HUES64 (cell line): Measurements from ENCODE around the gene DCLK1.

Experiments
- H3K27ac ChIP-seq: 2 replicates; pipeline ENCODE4 v1.7.0; 2013; ENCODE audit warnings: low read depth, low read length, inconsistent platforms
- H3K27me3 ChIP-seq: 2 replicates; pipeline ENCODE4 v1.6.1; 2013; ENCODE audit warnings: mild to moderate bottlenecking, low read length; ENCODE audit not compliant: insufficient read depth
- H3K36me3 ChIP-seq: 2 replicates; pipeline ENCODE4 v1.6.1; 2013; ENCODE audit warnings: mild to moderate bottlenecking, low read length; ENCODE audit not compliant: insufficient read depth
- H3K4me1 ChIP-seq: 2 replicates; pipeline ENCODE4 v1.6.1; 2013; ENCODE audit warnings: mild to moderate bottlenecking, low read length, moderate library complexity; ENCODE audit not compliant: insufficient read depth
- H3K4me3 ChIP-seq: 2 replicates; pipeline ENCODE4 v1.5.1; 2013; ENCODE audit warnings: mild to moderate bottlenecking, low read length, moderate library complexity
- H3K9ac ChIP-seq: 2 replicates; pipeline ENCODE4 v1.6.1; 2013; ENCODE audit warnings: mild to moderate bottlenecking, low read depth, low read length
- H3K9me3 ChIP-seq: 2 replicates; pipeline ENCODE4 v1.6.1; 2013; ENCODE audit warnings: low read depth, low read length; ENCODE audit not compliant: insufficient read depth
- WGBS: fragments of 150-250, 120-280 bp; methylation state at CpG from one replicate; pipeline ENCODE4 v1.1.7; 2013; ENCODE audit warnings: missing lambda C conversion rate; 5-methylcytosine and 5-hydroxymethylcytosine counted together

Gene DCLK1

GRCh38 chr13:35881360-35881759, 249.8 kb downstream of the DCLK1 start:
- Histone ChIP-seq H3K4me1 (peaks cover 12% of the 10 kb centered on the region; the same call in 1 of the 2 replicates), H3K27ac (no peak overlapping the region), H3K9me3 (no peaks in the 10 kb centered on the region), H3K9ac (no peak overlapping the region), H3K27me3 (no peaks in the 10 kb centered on the region), H3K4me3 (no peak overlapping the region), H3K36me3 (no peaks in the 10 kb centered on the region)
- WGBS, result 94% methylated on average over 1 of the region's 1 CpG

GRCh38 chr13:35879111-35879510, 252.1 kb downstream of the DCLK1 start:
- Histone ChIP-seq H3K36me3 (no peaks in the 10 kb centered on the region), H3K4me3 (no peak overlapping the region), H3K4me1 (peaks cover under 1% of the 10 kb centered on the region; the same call in 1 of the 2 replicates), H3K9me3 (no peaks in the 10 kb centered on the region), H3K9ac (no peak overlapping the region), H3K27ac (no peak overlapping the region), H3K27me3 (no peaks in the 10 kb centered on the region)
- 82% methylated on average over 4 of the region's 4 CpGs for WGBS

GRCh38 chr13:35876601-35877000, 254.6 kb downstream of the DCLK1 start:
- Histone ChIP-seq H3K4me1 (no peaks in the 10 kb centered on the region), H3K36me3 (no peaks in the 10 kb centered on the region), H3K9ac (no peak overlapping the region), H3K9me3 (no peaks in the 10 kb centered on the region), H3K4me3 (no peak overlapping the region), H3K27ac (no peak overlapping the region), H3K27me3 (no peaks in the 10 kb centered on the region)
- 100% methylated on average over 1 of the region's 1 CpG for WGBS

GRCh38 chr13:35874704-35875103, 256.5 kb downstream of the DCLK1 start:
- no peaks in the 10 kb centered on the region for H3K27me3 ChIP-seq
- no peaks in the 10 kb centered on the region for H3K9me3 ChIP-seq
- H3K36me3 ChIP-seq, result no peaks in the 10 kb centered on the region
- no peak overlapping the region for H3K9ac ChIP-seq
- no peak overlapping the region for H3K27ac ChIP-seq
- H3K4me1 ChIP-seq, result no peaks in the 10 kb centered on the region
- WGBS, result 96% methylated on average over 11 of the region's 11 CpGs
- no peak overlapping the region for H3K4me3 ChIP-seq

- H3K9me3 ChIP-seq, result no peaks in the 10 kb centered on the region
- no peaks in the 10 kb centered on the region for H3K27me3 ChIP-seq
- 86% methylated on average over 1 of the region's 2 CpGs for WGBS
- H3K36me3 ChIP-seq, result no peaks in the 10 kb centered on the region
- H3K9ac ChIP-seq, result no peak overlapping the region
- H3K4me3 ChIP-seq, result no peak overlapping the region
- H3K4me1 ChIP-seq, result no peaks in the 10 kb centered on the region
- H3K27ac ChIP-seq, result no peak overlapping the region
Measured at GRCh38 chr13:35872369-35872768, 258.8 kb downstream of the DCLK1 start.

GRCh38 chr13:35871561-35871960, 259.6 kb downstream of the DCLK1 start:
- Histone ChIP-seq H3K4me3 (no peak overlapping the region), H3K36me3 (no peaks in the 10 kb centered on the region), H3K27ac (no peak overlapping the region), H3K4me1 (no peaks in the 10 kb centered on the region), H3K9ac (no peak overlapping the region), H3K27me3 (no peaks in the 10 kb centered on the region), H3K9me3 (no peaks in the 10 kb centered on the region)
- 93% methylated on average over 2 of the region's 2 CpGs for WGBS

- no peaks in the 10 kb centered on the region for H3K4me1 ChIP-seq
- no peak overlapping the region for H3K9ac ChIP-seq
- H3K27ac ChIP-seq, result no peak overlapping the region
- no peaks in the 10 kb centered on the region for H3K36me3 ChIP-seq
- no peaks in the 10 kb centered on the region for H3K27me3 ChIP-seq
- H3K9me3 ChIP-seq, result no peaks in the 10 kb centered on the region
- WGBS, result 80% methylated on average over 3 of the region's 3 CpGs
- no peak overlapping the region for H3K4me3 ChIP-seq
Measured at GRCh38 chr13:35866801-35867200, 264.4 kb downstream of the DCLK1 start.

GRCh38 chr13:35865341-35866240, 265.6 kb downstream of the DCLK1 start:
- Histone ChIP-seq H3K27ac (no peak overlapping the region), H3K27me3 (no peaks in the 10 kb centered on the region)
- WGBS, result 96% methylated on average over 4 of the region's 4 CpGs

GRCh38 chr13:35860661-35861060, 270.5 kb downstream of the DCLK1 start:
- Histone ChIP-seq H3K9me3 (no peaks in the 10 kb centered on the region), H3K27ac (no peak overlapping the region), H3K4me3 (no peak overlapping the region), H3K4me1 (peaks cover 51% of the 10 kb centered on the region), H3K27me3 (no peaks in the 10 kb centered on the region), H3K9ac (no peak overlapping the region), H3K36me3 (no peaks in the 10 kb centered on the region)
- 91% methylated on average over 3 of the region's 3 CpGs for WGBS

More at GRCh38 chr13:35865341-35866240, 265.6 kb downstream of the DCLK1 start:
- no peak overlapping the region for H3K4me3 ChIP-seq
- H3K4me1 ChIP-seq, result peaks cover 2% of the 10 kb centered on the region; the same call in 1 of the 2 replicates
- no peaks in the 10 kb centered on the region for H3K36me3 ChIP-seq
- H3K9ac ChIP-seq, result no peak overlapping the region
- H3K9me3 ChIP-seq, result no peaks in the 10 kb centered on the region

- peaks cover 55% of the 10 kb centered on the region for H3K4me1 ChIP-seq
- no peak overlapping the region for H3K4me3 ChIP-seq
- H3K27me3 ChIP-seq, result no peaks in the 10 kb centered on the region
- H3K9me3 ChIP-seq, result no peaks in the 10 kb centered on the region
- no peak overlapping the region for H3K27ac ChIP-seq
- H3K36me3 ChIP-seq, result no peaks in the 10 kb centered on the region
- no peak overlapping the region for H3K9ac ChIP-seq
- WGBS, result 83% methylated on average over 3 of the region's 4 CpGs
Measured at GRCh38 chr13:35859981-35860380, 271.2 kb downstream of the DCLK1 start.

GRCh38 chr13:35858665-35859064, 272.5 kb downstream of the DCLK1 start:
- Histone ChIP-seq H3K27me3 (no peaks in the 10 kb centered on the region), H3K4me3 (no peak overlapping the region), H3K27ac (peak overlapping the region; percentile 93)

More at GRCh38 chr13:35858665-35859064, 272.5 kb downstream of the DCLK1 start:
- H3K4me1 ChIP-seq, result peaks cover 68% of the 10 kb centered on the region
- WGBS, result 87% methylated on average over 1 of the region's 1 CpG
- H3K9me3 ChIP-seq, result no peaks in the 10 kb centered on the region
- H3K36me3 ChIP-seq, result 0 out of 2 replicates have a peak, but pooled peaks cover under 1% of the 10 kb centered on the region
- H3K9ac ChIP-seq, result no peak overlapping the region; the same call in 1 of the 2 replicates
